ENCODE results near the gene ACER2.

Gene ACER2

DNA sequence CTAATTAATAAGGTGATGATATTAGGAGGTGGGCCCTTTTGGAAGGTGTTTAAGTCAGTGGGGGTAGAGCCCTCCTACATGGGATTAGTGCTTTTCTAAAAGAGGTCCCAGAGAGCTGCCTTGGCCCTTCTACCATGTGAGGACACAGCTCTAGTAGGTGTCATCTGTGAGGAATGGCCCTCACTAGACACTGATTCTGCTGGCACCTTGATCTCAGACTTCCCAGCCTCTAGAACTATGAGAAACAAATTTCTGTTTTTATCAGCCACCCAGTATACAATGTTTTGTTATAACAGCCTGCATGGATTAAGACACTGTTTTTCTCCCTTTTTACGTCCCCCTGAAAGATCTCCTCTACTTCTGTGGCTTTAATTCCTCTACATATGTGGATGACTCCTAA is 31.6 kb downstream of the ACER2 start:
- H3K36me3 ChIP-seq (ENCODE audit: control insufficient read depth, insufficient read depth, low read length), result peaks cover 22% of the 10 kb centered on the region
- no peak overlapping the region for H3K9ac ChIP-seq (ENCODE audit: low read length)
- no peaks in the 10 kb centered on the region for H3K9me3 ChIP-seq (ENCODE audit: control insufficient read depth, low read length)
- no peaks in the 10 kb centered on the region for H3K27me3 ChIP-seq (ENCODE audit: control insufficient read depth, insufficient read depth, low read length)
- H3K4me1 ChIP-seq (ENCODE audit: control insufficient read depth, insufficient read depth, low read length), result no peaks in the 10 kb centered on the region
- no peak overlapping the region for H3K4me3 ChIP-seq (ENCODE audit: low read length)

DNA sequence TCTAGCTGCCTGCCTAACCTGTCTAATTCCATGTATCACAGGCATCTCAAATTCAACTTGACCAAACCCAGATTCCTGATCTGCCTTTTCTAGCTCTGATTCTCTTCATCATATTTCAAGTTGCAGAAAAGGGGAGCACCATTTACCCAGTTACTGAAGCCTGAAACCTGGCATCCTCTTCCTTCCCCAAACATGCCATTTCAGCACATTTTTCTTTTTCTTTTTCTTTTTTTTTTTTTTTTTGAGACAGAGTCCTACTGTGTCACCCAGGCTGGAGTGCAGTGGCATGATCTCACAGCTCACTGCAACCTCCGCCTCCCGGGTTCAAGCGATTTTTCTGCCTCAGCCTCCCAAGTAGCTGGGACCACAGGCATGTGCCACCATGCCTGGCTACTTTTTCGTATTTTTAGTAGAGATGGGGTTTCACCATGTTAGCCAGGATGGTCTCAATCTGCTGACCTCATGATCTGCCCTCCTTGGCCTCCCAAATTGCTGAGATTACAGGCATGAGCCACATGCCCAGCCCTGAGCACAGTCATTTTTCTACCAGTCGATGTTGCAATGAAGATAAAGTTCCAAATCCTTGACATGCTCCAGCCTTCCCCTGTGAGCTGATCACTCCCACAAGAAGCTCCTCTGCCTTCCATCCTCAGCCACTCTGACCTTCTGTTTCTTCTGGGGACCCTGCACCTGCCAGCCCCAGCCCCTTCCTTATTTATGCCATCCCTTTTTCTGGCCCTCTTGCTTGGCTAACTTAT is 32.2 kb downstream of the ACER2 start:
- H3K9me3 ChIP-seq (ENCODE audit: control insufficient read depth, low read length), result no peaks in the 10 kb centered on the region
- no peaks in the 10 kb centered on the region for H3K4me1 ChIP-seq (ENCODE audit: control insufficient read depth, insufficient read depth, low read length)
- H3K27me3 ChIP-seq (ENCODE audit: control insufficient read depth, insufficient read depth, low read length), result no peaks in the 10 kb centered on the region
- no peak overlapping the region for H3K9ac ChIP-seq (ENCODE audit: low read length)
- peaks cover 26% of the 10 kb centered on the region for H3K36me3 ChIP-seq (ENCODE audit: control insufficient read depth, insufficient read depth, low read length)
- H3K4me3 ChIP-seq (ENCODE audit: low read length), result no peak overlapping the region

DNA sequence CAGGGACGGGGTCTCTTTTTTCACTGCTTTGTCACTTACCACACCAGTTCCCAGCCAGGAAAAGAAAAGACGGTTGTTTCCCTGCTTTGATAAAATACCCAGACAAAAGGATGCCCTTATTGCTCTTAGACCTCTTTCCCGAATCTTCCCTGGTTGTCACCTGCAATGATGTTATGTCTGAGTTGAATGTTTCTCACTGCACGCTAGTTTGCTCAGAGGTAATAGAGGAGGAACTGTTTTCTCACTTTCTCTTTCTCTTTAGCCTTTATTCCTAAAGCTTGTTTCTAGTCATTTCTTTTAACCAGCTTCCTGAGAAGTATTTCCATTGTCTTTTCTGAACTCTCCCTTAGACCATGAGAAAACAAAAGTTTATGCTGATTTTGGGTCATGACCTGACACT is 32.9 kb downstream of the ACER2 start:
- Histone ChIP-seq H3K27me3 (ENCODE audit: control insufficient read depth, insufficient read depth, low read length) (no peaks in the 10 kb centered on the region), H3K4me1 (ENCODE audit: control insufficient read depth, insufficient read depth, low read length) (no peaks in the 10 kb centered on the region), H3K36me3 (ENCODE audit: control insufficient read depth, insufficient read depth, low read length) (peaks cover 26% of the 10 kb centered on the region), H3K9me3 (ENCODE audit: control insufficient read depth, low read length) (no peaks in the 10 kb centered on the region), H3K4me3 (ENCODE audit: low read length) (no peak overlapping the region), H3K9ac (ENCODE audit: low read length) (no peak overlapping the region)

DNA sequence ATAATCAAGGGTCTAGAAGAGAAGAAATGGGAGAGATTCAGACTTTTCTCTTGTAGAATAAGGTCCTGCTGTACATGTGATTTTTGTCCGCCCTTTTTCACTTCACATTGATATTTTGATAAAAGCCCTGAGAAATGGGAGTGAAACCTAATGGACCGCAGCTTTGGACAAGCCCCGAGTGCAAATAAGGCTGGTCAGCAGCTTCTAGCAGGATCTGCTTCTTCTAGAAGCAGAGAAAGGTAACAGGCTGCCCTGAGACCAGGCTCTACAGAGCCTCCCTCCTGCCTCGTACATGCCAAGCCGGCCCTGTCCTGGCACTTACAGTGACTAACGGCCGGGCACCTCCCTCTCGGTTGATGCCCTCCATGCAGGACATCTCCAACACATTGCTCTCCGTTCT is 33.4 kb downstream of the ACER2 start:
- no peaks in the 10 kb centered on the region for H3K27me3 ChIP-seq (ENCODE audit: control insufficient read depth, insufficient read depth, low read length)
- no peak overlapping the region for H3K4me3 ChIP-seq (ENCODE audit: low read length)
- no peaks in the 10 kb centered on the region for H3K9me3 ChIP-seq (ENCODE audit: control insufficient read depth, low read length)
- peaks cover 20% of the 10 kb centered on the region for H3K36me3 ChIP-seq (ENCODE audit: control insufficient read depth, insufficient read depth, low read length)
- H3K4me1 ChIP-seq (ENCODE audit: control insufficient read depth, insufficient read depth, low read length), result no peaks in the 10 kb centered on the region
- no peak overlapping the region for H3K9ac ChIP-seq (ENCODE audit: low read length)

DNA sequence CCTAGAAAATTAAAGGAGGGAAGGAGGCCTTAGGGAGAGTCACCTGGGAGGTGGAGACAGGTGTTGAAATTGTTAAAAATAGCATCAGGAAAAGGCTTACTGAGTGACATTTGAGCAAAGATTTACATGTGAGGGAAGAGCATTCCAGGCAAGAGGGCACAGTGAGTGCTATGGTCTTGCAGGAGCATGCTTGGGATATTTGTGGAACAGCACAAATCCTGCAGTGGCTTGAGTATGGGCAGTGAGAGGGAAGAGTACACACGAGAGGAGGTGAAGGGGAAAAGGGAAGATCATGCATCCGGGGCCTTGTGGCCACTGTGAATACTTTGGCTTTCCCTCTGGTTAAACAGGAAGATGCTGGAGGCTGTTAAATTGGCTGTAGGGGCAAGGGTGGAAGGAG is 36.6 kb downstream of the ACER2 start:
- no peak overlapping the region for H3K4me3 ChIP-seq (ENCODE audit: low read length)
- peaks cover 11% of the 10 kb centered on the region for H3K36me3 ChIP-seq (ENCODE audit: control insufficient read depth, insufficient read depth, low read length)
- H3K9me3 ChIP-seq (ENCODE audit: control insufficient read depth, low read length), result no peaks in the 10 kb centered on the region

DNA sequence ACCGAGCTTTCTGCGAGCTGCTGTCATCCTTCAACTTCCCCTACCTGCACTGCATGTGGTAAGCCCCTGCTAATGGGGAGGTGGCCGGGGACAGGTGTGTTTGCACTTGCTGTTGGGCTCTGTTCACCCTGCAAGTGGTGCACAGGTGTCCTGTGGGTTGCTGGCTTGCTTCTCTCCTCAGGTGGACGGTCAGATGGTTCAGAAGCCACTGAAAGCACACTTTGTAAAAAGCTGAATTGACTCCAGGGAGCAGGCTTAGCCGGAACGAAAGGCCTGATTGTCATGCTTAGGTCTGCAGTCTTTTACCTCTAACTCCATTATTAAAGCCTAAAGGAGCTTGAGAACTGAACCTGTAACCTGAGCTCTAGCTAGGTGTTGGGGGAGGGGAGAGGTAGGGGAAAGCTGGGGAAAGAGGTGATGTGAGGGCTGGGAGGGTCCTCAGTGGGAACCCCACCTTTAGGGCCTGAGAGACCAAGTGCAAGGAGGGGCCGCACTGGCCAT is 37.6 kb downstream of the ACER2 start:
- H3K9me3 ChIP-seq (ENCODE audit: control insufficient read depth, low read length), result no peaks in the 10 kb centered on the region
- H3K4me1 ChIP-seq (ENCODE audit: control insufficient read depth, insufficient read depth, low read length), result no peaks in the 10 kb centered on the region
- H3K36me3 ChIP-seq (ENCODE audit: control insufficient read depth, insufficient read depth, low read length), result peaks cover 9% of the 10 kb centered on the region

More for the DNA sequence above, 36.6 kb downstream of the ACER2 start:
- Histone ChIP-seq H3K9ac (ENCODE audit: low read length) (no peak overlapping the region), H3K27me3 (ENCODE audit: control insufficient read depth, insufficient read depth, low read length) (no peaks in the 10 kb centered on the region), H3K4me1 (ENCODE audit: control insufficient read depth, insufficient read depth, low read length) (no peaks in the 10 kb centered on the region)

DNA sequence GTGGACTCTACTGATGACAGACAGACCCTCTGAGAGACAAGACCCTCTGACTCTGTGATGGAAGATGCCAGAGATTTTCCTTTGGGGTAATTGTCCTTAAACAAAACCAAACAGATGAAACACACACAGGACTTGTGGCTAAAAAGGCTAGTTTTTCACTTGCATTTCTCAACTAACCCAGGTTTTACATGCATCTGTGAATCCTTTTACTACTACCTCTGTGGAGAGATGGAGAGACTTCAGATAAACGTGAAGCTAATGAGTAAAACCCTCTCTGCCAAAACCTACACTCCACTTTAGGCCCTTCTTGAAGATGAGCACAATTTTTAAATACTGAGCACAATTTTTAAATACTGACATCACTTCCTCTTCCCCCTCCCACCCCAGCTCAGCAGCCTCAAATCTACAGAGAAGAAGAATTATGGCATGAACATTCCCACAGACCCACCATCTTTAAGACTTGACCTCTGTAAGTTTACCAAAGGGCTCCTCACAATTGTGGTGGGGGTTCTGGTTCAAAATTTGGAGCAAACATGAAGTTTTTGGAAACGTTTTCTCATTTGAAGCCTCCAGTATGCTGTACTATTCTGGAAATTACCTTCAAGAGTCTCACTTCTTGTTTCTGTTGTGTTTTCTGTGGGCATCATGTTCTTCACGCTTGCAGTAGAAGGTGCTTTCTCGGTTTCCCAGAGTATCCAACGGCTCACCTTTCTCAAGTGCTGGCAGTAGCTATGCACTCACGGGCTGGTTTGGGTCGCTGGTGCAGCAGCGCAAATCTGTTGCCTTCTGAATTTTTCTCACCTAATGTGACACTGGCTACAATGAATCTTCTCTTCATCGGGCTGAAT is 42.7 kb downstream of the ACER2 start:
- Histone ChIP-seq H3K4me1 (ENCODE audit: control insufficient read depth, insufficient read depth, low read length) (no peaks in the 10 kb centered on the region), H3K27me3 (ENCODE audit: control insufficient read depth, insufficient read depth, low read length) (no peaks in the 10 kb centered on the region), H3K4me3 (ENCODE audit: low read length) (no peak overlapping the region), H3K9me3 (ENCODE audit: control insufficient read depth, low read length) (no peaks in the 10 kb centered on the region), H3K36me3 (ENCODE audit: control insufficient read depth, insufficient read depth, low read length) (no peaks in the 10 kb centered on the region), H3K9ac (ENCODE audit: low read length) (no peak overlapping the region)

More for the DNA sequence above, 37.6 kb downstream of the ACER2 start:
- no peak overlapping the region for H3K4me3 ChIP-seq (ENCODE audit: low read length)
- no peak overlapping the region for H3K9ac ChIP-seq (ENCODE audit: low read length)
- H3K27me3 ChIP-seq (ENCODE audit: control insufficient read depth, insufficient read depth, low read length), result no peaks in the 10 kb centered on the region

DNA sequence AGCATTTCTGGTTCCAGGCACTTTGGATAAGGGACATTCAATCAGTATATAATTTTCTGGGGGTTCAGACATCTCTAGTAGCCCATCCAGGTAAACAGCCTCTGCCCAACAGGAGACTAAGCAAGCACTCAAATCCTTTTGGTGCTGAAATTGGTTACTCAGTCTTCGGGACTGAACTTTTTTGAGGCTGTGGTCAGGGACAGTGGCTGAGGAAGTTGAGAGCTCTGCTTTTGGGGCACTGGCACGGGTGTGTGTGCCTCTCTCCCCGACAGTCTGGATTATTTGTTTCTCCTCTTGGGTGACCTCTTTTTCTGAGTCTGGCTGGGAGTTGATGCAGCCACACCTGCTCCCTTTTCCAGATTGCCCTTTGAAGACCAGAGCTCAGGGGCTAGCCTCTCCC is 47.6 kb downstream of the ACER2 start:
- no peaks in the 10 kb centered on the region for H3K9me3 ChIP-seq (ENCODE audit: control insufficient read depth, low read length)
- H3K27me3 ChIP-seq (ENCODE audit: control insufficient read depth, insufficient read depth, low read length), result no peaks in the 10 kb centered on the region
- no peaks in the 10 kb centered on the region for H3K36me3 ChIP-seq (ENCODE audit: control insufficient read depth, insufficient read depth, low read length)
- peaks cover 10% of the 10 kb centered on the region for H3K4me1 ChIP-seq (ENCODE audit: control insufficient read depth, insufficient read depth, low read length)
- no peak overlapping the region for H3K9ac ChIP-seq (ENCODE audit: low read length)
- no peak overlapping the region for H3K4me3 ChIP-seq (ENCODE audit: low read length)

DNA sequence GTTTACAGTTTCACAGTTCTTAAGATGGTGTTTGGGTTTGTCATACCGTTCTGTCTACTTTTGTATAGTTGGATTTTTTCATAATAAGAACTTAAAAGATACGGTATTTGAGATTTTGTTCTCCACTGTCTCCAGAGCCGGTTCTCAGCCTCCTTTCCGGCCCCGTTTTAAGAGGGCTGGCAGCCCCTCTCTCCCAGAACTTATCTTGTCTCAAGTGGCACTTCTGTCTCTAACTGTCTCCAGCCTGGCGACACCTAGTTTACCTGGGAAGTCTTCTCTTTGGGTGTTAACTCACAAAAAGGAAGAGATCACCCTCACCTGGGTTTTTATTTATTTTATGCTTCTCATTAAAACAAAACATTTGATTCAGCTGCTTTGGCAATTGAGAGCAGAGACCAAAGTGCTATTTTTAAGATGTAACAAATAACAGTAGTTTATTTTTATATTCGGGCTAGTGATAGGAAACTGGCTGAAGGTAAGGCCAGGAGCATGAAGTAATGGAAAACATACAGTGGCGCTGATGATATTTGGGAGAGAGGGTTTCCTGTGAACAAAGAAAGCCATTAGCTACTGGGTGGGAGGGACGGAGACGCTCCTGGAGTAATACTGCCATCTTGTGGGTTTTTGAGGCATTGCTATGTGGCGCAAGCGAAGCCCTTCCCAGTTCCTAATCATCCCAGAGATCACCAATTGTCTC is 48.3 kb downstream of the ACER2 start:
- H3K4me1 ChIP-seq (ENCODE audit: control insufficient read depth, insufficient read depth, low read length), result peaks cover 10% of the 10 kb centered on the region
- no peaks in the 10 kb centered on the region for H3K9me3 ChIP-seq (ENCODE audit: control insufficient read depth, low read length)
- H3K4me3 ChIP-seq (ENCODE audit: low read length), result no peak overlapping the region
- no peaks in the 10 kb centered on the region for H3K27me3 ChIP-seq (ENCODE audit: control insufficient read depth, insufficient read depth, low read length)
- H3K9ac ChIP-seq (ENCODE audit: low read length), result no peak overlapping the region
- no peaks in the 10 kb centered on the region for H3K36me3 ChIP-seq (ENCODE audit: control insufficient read depth, insufficient read depth, low read length)

DNA sequence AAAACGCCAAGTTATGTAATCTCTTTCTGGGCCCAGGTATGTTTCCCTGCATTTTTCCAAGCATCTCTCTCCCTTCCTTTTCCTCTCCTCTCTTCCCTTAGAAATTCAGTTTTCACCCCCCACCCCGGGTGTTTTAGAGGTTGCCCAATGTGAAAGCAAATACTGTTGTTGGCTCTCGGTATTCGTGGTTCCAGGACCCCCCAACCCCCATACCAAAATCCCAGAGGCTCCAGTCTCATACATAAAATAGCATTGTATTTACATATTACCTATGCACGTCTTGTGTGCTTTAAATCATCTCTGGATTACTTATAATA is 48.8 kb downstream of the ACER2 start:
- Histone ChIP-seq H3K4me1 (ENCODE audit: control insufficient read depth, insufficient read depth, low read length) (peaks cover 10% of the 10 kb centered on the region), H3K4me3 (ENCODE audit: low read length) (no peak overlapping the region), H3K36me3 (ENCODE audit: control insufficient read depth, insufficient read depth, low read length) (no peaks in the 10 kb centered on the region), H3K9me3 (ENCODE audit: control insufficient read depth, low read length) (no peaks in the 10 kb centered on the region), H3K9ac (ENCODE audit: low read length) (no peak overlapping the region), H3K27me3 (ENCODE audit: control insufficient read depth, insufficient read depth, low read length) (no peaks in the 10 kb centered on the region)

DNA sequence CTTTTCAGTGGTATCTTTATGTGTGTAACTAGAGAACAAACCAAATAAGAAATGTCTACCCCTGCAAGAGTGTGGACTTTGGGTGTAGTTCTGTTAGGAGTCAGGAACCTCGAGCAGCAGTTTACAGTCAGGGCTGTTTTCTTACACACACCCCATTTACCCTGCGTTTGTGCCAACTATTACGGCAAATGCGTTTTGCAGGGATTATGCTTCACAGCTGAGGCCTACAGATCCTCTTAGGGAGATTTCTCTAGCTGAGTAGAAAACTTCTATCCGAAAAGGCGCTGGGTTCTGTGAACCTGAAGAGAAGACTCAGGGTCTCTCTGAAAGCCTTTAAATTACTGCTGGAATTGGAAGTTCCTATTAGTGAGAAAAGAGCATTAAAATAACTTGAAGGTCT is 51.4 kb downstream of the ACER2 start:
- Histone ChIP-seq H3K9ac (ENCODE audit: low read length) (no peak overlapping the region), H3K4me3 (ENCODE audit: low read length) (no peak overlapping the region), H3K36me3 (ENCODE audit: control insufficient read depth, insufficient read depth, low read length) (no peaks in the 10 kb centered on the region), H3K4me1 (ENCODE audit: control insufficient read depth, insufficient read depth, low read length) (peaks cover 16% of the 10 kb centered on the region), H3K9me3 (ENCODE audit: control insufficient read depth, low read length) (no peaks in the 10 kb centered on the region), H3K27me3 (ENCODE audit: control insufficient read depth, insufficient read depth, low read length) (no peaks in the 10 kb centered on the region)

DNA sequence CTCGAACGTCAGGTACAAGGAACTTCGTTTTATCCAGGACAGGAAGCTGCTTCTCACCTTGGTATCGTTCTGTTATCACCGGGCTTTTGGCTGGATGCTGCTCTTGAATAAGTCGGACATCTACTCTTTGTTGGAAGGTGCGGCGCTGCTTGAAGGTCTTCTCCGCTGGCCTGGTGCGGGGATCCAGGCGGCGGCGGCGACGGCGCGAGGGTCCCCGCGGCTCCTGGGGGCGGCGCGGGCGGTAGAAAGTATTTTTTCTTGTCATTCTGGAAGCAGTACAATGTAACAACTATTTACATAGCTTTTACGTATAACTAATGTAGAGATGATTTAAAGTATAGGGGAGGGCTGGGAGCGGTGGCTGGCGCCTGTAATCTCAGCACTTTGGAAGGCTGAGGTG is 52.3 kb downstream of the ACER2 start:
- Histone ChIP-seq H3K36me3 (ENCODE audit: control insufficient read depth, insufficient read depth, low read length) (no peaks in the 10 kb centered on the region), H3K9ac (ENCODE audit: low read length) (no peak overlapping the region)

More for the DNA sequence above, 52.3 kb downstream of the ACER2 start:
- Histone ChIP-seq H3K27me3 (ENCODE audit: control insufficient read depth, insufficient read depth, low read length) (no peaks in the 10 kb centered on the region), H3K4me3 (ENCODE audit: low read length) (no peak overlapping the region), H3K9me3 (ENCODE audit: control insufficient read depth, low read length) (no peaks in the 10 kb centered on the region), H3K4me1 (ENCODE audit: control insufficient read depth, insufficient read depth, low read length) (peaks cover 16% of the 10 kb centered on the region)

All from mucosa of stomach (tissue), 1 donor.